NCI-H1417 treated with DMSO at 0.1 percent for 48 hours (cell line): Measurements from ENCODE around the gene DEXI.

Experiments
- DNase-seq: peaks from one replicate; lab custom pipeline; 2025; lab: John Stamatoyannopoulos, UW

The DEXI gene

DNA sequence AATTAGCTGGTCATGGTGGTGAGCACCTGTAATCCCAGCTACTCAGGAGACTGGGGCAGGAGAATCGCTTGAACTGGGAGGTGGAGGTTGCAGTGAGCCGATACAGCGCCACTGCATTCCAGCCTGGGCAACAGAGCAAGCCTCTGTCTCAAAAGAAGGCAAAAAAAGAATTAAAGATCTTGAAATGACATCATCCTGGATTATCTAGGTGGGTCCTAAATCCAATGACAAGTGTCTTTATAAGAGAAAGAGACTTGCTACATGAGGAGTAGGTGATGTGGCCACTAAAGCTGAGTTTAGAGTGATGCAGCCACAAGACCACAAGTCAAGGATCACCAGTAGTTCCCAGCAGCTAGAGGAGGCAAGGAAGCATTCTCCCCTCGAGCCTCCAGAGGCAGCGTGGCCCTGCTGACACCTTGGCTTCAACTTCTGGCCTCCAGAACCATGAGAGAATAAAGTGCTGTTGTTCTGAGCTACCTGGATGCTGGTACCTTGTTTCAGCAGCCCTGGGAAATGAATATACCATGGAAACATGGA is 49.4 kb downstream of the DEXI start:
- DNase-seq, result no peak

DNA sequence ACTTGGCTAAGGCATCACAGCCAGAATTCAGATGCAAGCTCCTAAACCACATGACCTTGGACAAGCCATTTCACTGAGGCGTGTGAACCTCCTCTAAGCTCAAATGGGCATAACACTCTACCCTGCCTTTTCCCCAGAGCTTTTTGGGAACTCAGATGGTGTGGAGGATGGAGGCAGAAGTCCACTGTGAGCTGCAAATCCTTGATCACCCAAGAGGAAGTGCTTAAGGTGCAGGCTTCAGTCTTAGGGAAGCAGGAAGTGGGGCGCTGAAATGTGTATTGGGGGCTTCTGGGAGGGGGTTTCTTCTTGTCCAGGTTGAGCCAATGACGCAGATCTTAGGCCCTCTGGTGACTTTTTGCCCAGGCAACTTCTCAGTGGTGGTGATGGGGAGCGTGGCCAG is 52.4 kb downstream of the DEXI start:
- DNase-seq, result no peak

DNA sequence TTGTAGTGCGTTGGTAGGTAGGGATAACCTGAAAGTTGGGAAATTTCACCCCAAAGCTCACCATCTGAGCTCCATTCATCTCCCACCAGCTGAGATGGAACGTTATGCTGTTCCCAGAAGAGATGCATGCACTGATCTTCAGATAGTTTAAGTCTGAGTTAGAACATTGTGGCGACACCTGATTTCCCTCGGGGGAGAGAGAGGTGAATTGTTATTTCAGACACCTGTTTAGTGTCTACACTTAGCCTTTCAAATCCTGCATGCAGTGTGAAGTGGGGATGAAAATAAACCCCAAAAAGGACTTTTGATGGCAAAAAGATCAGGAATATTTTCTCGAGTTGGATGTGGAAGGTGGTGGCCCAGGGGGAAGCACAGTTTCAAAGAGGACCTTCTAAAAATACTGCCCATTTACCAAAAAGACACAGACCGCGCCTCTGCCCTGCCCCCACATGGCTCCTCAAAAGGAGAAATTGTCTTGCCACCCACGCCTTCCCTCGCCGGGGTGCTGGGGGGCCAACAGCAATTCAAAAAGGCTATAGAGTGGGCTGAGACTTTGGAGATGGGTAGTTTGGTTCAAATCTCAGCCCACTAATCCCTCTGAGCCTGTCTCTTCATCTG is 53.8 kb downstream of the DEXI start:
- no peak for DNase-seq

DNA sequence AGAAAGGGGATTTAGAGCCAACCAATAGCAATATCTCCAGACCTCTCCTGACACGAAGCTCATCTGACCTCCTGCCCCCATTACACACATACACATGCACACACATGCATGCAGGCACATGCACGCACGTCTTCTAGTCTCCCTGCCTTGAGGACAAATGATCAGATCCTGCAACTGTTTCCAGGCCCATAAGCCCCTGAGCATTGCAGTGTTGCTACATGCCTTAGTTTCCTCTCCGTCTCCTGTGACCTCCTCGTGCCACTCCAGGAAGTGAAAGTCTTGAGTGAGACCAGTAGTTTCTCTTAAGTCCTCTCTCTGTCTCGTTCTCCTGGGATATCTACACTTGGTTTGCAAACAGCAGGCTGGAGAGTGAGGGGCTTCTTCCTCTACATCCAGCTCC is 57.0 kb downstream of the DEXI start:
- DNase-seq, result no peak

DNA sequence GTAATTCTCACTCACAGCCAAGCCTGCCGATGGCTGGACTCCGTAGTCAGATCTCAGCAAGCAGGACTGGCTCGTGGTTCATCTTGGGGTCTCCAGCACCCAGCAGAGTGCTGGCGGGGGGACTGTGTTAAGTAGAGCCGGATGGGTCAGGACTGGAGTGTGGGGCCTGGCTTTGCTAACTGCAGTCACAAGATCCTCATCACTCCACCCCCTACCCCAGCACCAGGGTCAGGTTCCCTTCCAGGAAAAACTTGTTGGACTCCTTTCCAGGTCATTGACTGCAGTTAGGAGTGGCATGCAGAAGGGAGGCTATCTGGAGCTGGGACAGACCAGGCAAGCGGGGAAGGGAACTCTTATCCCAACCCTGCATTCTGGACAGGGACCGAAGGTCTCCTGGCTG is 59.3 kb downstream of the DEXI start:
- DNase-seq, result no peak

DNA sequence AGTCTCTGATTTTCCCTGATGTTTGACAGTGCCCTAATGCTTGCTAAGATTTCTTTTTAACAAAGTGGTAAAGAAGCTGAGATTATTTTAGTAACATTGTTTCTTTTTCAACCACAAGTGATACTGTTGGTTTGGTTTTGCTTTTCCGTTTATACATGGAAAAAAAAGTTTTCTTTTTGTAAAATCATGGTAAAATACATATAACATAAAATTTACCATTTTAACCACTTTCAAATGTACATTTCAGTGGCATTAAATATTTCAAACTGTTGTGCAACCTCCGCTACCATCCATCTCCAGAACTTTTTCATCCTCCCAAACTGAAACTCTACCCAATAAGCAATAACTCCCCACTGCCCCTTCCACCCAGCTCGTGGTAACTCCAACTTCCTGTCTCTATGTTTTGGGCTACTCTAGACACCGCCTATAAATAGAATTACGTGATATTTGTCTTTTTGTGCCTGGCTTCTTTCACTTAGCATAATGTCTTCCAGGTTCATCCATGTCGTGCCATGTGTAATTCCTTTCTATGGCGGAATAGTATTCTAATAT is 60.7 kb downstream of the DEXI start:
- no peak for DNase-seq

DNA sequence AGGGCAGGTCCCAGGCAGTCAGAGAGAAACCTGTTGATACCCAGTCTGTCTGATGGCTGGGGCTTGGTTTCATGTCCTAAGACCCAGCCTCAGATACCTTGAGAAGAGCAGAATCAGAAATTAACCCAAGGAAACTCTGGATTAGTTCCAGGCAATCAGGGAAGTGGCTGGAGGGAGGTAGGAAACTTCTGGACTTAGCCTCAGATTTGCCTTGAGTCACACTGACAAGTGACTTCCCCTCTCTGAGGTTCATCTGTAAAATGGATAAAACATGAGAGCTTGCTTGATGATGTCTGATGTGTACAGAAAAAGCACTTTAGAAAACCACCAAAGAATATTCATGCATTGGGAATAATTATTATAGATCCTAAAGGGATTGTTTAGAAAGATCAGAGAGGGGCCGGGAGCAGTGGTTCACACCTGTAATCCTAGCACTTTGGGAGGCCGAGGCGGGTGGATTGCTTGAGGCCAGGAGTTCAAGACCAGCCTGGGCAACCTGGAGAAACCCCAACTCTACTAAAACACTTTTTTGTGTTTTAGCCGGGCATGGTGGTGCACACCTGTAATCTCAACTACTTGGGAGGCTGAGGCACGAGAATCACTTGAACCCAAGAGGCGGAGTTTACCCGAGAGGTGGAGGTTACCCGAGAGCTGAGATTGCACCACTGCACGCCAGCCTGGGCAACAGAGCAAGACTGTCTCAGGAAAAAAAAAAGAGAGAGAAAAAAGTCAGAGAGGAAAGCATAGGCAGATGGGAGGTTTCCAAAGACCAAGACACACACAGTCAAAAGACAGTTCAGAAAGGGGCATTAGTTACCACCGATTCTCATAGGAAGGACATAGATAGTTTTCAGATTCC is 61.4 kb downstream of the DEXI start:
- DNase-seq, result no peak

DNA sequence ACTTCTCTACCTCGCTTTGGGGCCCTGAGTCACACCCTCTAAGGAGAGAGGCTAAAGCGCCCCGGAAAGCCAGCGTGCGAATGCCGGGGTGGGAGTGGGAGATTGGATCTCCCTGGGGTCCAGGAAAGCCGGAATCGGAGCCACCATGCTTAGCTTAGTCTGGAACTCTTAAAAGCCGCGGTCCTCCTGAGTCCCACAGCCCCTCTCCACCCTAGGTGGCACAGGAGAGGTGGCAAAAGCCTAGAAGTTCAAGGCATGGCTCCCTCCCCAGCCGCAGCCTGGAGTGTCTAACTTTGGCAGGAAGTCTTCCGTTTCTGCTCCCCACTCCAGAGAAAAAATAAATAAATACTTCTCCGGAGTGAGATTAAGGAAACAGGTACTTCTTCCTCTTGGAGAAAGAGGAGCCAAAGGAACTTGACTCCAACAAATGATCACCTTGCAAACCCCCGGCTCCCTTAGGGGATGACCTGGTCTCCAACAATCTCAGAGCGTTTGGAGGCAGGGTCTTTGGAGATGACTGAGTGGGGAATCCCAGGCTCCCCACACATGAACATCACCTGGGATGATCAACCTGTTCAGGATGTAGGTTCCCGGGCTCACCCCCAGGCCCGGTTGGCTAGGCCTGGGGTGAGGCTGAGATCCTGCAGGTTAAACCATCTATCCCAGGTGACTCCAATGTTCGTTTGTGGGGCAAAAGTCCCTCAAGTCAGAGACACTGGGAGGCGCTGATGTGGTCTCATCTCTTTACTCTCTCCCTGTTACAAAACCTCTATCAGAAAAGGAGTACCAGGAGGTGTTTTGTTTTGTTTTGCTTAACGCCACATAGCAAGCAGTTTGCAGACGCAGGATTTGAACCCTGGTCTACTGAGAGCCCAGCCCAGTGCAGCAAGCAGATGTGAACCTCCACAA is 62.3 kb downstream of the DEXI start:
- DNase-seq, result no peak
